Suprapubic skin (tissue), 3 donors: ENCODE data around the gene MYO7B.

Source experiments
- CTCF ChIP-seq, 2 donors: fragments of 200-600 bp in 1 of 2; fragments of 450-650 bp in 1 of 2; sonication (generic) in 1 of 2; IDR thresholded peaks; one replicate each; pipeline ENCODE4 v1.5.1; 2016 to 2019; ENCODE audit warnings: antibody characterized with exemption in 2 of 2, mild to moderate bottlenecking in 1 of 2, moderate library complexity in 1 of 2
- EP300 ChIP-seq: sonication (generic); formaldehyde crosslinking; IDR thresholded peaks from one replicate; pipeline ENCODE4 v1.6.1; 2017; ENCODE audit warnings: antibody characterized with exemption
- POLR2A ChIP-seq, 2 donors: fragments of 450-650 bp; IDR thresholded peaks; one replicate each; pipeline ENCODE4 v1.6.1; 2017; ENCODE audit warnings: antibody characterized with exemption in 2 of 2, mild to moderate bottlenecking in 2 of 2, moderate library complexity in 2 of 2

- TF ChIP-seq CTCF (IDR thresholded peaks at IDR 0.05) (no peak), EP300 (no peak), POLR2A (IDR thresholded peaks at IDR 0.05) (no peak)
These were observed 129.4 kb downstream of the MYO7B start for GRCh38 chr2:127664895-127665225.
